ENCODE data around the gene MLN.

Gene MLN

DNA sequence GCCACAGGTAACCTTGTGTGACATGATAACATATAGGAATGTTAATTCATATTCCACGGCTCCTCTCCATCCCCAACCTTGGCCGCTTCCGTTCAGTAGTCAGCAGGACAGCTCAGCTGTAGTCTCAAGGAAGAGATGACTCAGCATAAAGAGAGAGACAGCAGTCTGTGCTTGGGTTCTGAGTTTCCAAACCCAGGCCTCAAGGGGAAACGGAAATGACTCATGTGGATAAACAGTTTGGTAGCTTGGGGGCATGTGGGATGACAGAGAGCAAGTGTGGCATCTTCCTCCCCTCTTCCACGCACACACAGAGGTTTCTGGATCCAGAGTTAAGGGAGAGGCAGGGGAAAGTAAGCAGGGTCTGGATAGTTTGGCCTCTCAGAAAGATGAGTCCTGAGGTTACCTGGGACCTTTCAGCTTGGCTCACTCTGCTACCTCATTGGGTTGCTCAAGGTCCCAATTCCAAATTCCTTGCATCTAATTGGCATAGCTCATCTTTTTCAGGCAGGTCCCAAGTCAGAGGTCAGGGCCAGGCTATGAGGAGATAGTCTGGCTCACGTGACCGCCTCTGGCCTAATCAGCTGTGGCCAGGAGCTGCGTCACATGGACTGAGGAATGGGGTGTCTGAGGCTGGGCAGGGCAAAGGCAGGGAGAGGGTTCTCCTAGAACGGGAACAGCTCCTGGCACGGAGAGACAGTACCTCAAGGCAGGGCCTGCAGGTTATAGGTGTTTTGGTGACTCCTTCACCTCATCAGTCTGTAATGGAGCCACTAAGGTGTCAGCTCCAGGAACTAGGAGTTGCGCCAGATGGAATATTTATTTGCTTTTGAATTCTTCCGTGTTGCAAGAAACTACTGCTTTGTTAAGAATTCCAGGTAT lies 36.5 kb upstream of the MLN start:
- DNase-seq (ENCODE audit: low spot score): peak; percentile 71
- TF ChIP-seq, protein P1, sequence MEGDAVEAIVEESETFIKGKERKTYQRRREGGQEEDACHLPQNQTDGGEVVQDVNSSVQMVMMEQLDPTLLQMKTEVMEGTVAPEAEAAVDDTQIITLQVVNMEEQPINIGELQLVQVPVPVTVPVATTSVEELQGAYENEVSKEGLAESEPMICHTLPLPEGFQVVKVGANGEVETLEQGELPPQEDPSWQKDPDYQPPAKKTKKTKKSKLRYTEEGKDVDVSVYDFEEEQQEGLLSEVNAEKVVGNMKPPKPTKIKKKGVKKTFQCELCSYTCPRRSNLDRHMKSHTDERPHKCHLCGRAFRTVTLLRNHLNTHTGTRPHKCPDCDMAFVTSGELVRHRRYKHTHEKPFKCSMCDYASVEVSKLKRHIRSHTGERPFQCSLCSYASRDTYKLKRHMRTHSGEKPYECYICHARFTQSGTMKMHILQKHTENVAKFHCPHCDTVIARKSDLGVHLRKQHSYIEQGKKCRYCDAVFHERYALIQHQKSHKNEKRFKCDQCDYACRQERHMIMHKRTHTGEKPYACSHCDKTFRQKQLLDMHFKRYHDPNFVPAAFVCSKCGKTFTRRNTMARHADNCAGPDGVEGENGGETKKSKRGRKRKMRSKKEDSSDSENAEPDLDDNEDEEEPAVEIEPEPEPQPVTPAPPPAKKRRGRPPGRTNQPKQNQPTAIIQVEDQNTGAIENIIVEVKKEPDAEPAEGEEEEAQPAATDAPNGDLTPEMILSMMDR (IDR thresholded peaks at IDR 0.05; ENCODE audit: extremely low read depth, missing control alignments): no peak

DNA sequence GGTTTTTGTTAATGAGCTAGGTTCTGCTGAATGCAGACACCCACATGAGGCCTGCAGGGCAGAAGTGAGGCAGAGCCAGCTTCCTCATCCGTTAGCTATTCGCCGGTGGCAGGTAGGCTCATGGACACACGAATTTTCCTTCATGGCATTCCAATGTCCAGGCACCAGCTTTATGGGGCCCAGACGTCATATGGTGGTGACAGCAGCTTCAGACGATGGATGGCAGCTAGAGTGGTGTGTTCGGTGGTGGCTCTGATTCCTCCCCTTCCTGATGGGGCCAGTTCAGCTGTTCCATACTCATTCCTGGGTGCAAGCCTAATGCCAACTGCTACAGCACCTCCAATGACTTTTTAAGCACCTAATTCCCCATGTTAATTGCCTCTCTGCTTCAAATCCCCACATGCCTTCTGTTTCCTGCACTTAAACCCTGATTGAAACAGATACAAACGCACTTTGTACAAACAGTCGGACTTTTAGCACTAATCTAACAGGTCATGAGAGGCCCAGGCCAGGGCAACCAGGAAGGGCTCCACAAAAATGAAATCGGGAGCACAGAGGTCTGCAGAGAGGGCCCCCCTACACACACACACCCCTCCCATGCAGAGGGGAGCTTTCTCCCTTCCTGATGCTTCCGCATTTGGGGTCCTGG lies 35.7 kb upstream of the MLN start:
- TF ChIP-seq, protein P1 (IDR thresholded peaks at IDR 0.05; ENCODE audit: extremely low read depth, missing control alignments): no peak
- no peak for DNase-seq (ENCODE audit: low spot score)

DNA sequence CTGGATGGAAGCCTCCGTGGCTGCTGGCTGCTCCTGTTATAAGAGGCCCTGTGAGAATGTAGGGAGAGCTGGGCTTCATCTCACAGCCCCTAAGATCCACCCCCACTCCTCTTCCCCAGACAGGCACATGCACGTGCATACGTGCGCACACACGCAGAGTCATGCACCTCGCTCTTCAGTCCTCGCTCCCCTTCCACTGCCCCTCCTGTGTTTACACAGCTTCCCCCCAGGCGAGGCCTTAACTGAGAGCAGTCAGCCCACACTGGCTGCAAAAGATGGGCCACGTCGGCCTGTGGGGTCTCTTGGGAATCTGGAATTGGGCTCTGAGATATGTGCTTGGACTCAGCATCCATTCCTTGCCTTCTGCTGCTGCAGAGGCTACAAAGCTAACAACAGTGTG lies 35.2 kb upstream of the MLN start:
- TF ChIP-seq, protein P1 (IDR thresholded peaks at IDR 0.05; ENCODE audit: extremely low read depth, missing control alignments): no peak

DNA sequence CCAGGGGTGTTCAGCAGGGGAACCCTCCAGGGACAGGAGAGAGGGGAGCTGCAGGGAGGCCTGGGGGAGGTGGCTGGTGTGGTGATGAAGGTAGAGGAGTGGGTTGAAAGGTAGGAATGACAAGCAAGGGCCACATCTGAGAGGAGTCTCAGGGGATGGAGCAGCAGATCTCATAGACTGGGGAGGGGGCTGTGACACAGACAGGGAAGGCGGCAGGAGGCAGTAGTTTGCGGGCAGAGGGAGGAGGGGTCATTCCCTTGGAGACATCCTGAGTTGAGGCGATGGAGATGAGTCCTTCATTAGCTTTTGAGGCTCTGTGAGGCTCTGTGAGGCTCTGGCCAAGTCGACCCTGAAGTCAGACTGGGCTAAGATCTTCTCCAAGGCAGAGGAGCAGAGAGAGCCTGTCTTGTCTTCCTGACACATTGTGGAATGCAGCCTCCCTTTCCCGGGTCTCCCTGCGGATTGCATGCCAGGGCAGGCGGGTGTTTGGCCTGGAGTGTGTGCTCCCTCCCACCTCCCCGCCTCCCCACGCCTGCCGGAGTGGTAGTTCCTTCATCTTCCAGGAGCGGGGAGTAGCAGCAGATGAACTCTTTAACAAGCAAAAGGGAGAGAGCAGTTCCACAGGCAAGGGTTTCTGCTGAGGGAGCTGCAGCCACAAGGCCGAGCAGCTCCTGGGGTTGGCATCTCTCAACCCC lies 34.3 kb upstream of the MLN start:
- TF ChIP-seq, protein P1 (IDR thresholded peaks at IDR 0.05; ENCODE audit: extremely low read depth, missing control alignments): no peak
- DNase-seq (ENCODE audit: low spot score): no peak

More for the DNA sequence above, 35.2 kb upstream of the MLN start:
- no peak for DNase-seq (ENCODE audit: low spot score)

DNA sequence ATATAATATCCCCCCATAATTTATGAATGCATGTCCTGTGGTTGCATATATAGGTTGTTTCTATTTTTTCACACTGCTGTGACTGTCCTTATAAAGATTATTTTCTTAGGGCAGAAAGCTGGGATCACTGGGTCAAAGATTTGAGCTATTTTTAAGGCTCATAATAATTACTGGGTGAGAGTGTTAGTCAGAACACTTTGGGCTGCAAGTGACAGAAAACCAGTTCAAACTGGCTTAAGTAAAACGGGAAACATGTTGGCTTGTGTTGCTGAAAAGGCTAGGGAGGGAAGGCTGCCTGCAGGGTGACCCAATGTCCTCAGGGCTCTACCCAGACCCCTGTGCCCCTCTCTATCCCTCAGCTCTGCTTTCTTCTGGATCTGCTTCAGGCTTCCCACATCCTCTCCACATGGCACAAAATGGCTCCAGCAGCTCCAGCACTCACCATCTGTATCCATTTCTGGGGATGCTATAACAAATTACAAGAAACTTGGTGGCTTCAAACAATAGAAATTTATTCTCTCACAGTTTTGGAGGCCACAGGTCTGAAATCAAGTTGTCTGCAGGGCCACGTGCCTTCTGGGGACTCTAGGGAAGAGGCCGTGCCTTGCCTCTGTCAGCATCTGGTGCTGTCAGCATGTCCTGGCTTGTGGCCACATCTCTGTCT lies 33.1 kb upstream of the MLN start:
- TF ChIP-seq, protein P1 (IDR thresholded peaks at IDR 0.05; ENCODE audit: extremely low read depth, missing control alignments): no peak
- DNase-seq (ENCODE audit: low spot score): no peak

DNA sequence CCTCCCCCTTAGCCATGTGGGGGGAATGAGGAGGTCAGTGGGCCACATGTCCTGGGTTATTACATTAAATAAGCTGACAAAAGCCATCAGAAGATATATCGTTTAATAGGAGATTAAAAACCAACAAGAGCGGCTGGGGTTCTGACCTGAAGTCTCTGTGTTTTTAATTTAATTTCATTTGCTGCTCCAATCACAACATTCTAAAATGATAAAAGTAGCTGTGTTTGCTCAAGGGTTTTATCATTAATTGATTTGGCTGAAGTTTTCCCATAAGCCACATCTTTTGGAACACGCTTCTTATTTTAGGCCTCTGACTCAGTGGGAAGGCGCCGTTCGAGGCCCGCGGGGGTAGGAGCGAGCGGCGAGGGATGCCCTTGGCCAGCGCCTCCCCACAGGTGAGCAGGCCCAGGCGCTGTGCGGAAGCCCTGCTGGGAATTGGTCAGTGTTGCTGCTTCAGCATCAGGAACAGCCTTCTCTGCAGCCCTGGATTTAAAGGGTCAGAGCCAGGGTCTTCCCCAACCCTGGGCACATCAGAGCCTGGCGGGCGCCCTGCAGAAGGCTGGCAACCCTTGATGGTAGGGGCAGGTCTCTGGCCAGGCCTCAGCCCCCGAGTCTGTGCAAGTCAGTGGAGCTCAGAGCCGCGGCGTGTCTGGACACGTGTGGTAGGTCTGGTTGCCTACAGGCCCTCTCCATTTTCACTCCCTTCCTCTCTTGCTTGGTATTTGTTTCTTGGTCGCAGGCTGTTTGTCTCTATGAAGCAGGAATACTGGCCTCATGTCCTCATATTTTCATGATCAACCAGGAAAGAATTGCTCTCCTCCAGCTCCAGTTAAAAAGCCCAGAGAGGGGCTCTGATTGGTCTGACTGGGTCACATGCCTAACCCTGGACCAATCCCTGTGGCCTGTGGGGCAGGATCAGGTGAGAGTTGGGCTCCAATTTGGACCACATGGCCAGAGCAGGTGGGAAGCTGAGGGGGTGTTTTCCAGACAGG lies 30.9 kb upstream of the MLN start:
- TF ChIP-seq, protein P1 (IDR thresholded peaks at IDR 0.05; ENCODE audit: extremely low read depth, missing control alignments): no peak
- DNase-seq (ENCODE audit: low spot score): no peak
